CD4-positive, alpha-beta T cell treated with Interleukin-17A for 4 hours (primary cell): ENCODE data around the gene CCK.

Source experiments
- DNase-seq: peaks from one replicate; pipeline ENCODE4 v3.0.0-alpha.2; 2020; ENCODE audit warnings: mixed read lengths

CCK gene

DNA sequence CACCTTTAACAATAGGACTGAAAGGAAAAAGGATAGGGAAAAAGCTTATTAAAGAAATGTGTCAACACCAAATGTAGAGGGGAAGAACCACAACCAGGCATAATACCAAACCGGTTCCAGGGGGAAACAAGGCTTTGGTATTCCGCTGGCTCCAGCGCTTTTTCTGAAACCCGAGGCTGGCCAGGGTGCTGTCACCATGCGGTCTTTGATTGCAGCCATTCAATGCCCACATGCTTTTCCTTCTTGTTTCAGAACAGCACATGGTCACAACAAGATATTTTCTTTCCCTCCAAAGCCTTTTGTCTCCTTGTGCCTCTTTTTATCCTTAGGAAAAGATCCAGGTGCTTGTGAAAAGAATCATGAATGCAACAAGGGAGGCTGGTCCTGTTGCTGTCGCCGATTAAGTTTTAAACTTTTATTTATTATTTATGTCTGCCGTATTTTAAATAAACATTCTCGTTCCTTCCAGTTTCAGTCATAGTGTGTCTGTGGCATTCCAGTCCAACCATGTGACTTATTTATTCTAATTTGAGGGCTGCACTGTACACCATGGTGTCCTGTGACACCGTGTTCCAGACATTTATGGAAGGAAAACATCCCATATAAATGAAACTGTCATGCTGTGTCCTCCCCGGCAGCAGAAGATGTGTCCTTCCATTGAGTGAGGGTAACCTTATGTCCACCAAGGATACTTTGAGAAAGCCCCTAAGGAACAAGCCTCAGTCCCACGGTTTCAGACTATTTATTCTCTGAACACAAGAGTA is 41.1 kb downstream of the CCK start:
- no peak for DNase-seq

DNA sequence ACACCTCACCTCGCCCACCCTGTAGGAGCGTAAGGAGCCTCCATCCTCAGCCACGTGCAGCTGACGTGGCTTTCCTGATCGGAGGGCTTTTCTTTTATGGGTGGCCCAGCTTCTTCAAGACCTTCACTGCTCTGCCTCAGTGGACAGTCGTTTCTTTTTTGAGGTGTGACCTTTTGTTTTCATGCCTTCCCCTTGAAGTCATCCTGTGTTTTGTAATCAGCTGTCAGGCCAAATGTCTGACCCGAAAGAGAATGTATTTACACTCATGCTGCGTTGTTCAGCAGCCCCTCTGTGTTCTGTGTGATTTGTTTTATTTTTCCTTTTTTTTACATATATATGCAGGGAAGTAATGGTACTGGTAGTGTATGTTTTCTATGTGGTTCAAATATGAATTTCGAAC is 41.8 kb downstream of the CCK start:
- no peak for DNase-seq

DNA sequence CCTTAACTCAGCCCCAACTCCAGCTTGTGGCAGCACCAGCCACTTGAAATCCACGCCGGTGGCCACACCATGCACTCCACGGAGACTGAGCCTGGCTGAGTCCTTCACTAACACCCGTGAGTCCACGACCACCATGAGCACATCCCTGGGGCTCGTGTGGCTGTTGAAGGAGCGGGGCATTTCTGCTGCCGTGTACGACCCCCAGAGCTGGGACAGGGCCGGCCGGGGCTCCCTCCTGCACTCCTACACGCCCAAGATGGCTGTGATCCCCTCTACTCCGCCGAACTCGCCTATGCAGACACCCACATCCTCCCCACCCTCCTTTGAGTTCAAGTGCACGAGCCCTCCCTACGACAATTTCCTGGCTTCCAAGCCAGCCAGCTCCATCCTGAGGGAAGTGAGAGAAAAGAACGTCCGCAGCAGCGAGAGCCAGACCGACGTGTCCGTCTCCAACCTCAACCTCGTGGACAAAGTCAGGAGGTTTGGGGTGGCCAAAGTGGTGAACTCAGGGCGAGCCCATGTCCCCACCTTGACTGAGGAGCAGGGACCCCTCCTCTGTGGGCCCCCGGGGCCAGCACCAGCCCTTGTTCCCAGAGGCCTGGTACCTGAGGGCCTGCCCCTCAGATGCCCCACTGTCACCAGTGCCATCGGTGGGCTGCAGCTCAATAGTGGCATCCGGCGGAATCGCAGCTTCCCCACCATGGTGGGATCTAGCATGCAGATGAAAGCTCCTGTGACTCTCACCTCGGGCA is 42.9 kb downstream of the CCK start:
- no peak for DNase-seq

DNA sequence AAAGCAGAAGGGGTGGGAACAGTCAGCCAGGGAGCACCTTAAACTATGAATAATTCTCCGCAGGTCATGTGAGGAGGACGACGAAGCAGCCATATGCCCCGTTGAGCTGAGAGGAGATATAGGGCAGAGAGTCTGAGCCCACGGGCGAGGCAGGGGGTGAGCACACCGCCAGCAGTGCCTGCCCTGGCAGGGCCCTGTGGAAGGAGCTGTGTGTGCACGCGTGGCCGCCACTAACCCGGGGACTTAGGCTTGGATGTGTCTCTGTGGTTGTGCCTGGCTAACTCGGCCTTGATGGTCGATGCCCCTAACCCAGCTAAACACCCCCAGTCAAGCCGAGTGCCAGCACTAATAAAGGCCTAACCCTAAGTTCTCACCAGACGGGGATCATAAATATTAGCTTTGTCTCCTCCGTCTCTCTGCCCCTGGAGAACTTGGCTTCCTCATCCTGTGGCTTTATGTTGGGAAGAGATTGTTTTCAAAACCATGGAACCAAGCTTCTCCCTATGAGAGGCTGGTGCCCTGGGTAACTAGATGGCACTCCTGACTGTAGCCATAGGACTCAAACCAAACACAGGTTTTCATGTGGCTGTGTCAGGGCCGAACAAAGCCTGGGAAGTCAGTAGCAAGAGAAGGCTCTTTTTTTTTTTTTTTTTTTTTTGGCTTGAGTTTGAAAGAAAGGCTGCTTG is 45.4 kb downstream of the CCK start:
- DNase-seq: no peak

DNA sequence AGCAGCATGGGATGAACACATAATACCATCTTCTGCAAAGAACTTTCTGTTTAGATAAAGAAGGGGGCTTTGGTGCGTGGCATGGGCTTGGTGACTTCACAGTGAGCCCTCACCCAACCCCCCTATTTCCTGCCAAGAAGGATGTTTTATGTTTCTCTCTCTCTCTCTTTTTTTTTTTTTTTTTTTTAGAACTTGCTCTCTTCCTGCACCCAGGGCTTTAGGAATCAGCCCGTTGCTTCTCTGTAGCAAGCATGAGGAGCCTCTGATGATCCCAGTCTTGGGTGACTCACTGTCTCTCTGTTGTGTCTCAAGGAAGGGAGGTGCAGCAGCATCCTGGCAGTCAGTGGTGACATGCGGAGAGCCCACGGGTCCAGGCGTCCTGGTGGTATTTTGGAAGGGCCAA is 49.1 kb downstream of the CCK start:
- peak; percentile 54 for DNase-seq

DNA sequence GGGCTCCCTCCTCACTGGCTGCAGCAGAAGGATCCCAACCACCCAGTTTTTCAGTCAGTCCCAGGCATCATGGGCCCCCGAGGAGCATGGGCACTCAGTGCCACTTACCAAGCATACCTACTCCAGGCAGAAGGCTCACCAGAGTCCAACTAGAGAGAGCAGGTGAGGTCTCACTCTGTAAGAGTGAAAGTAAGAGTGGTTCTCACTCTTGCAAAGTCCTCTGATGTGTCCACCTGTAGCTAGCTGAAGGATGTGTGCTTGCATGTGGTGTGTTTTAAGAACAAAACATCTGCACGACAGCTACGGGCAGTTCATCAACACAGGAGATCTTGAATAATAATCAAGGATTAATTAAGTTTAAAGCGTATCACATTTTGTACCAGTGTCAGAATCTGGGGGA is 49.7 kb downstream of the CCK start:
- DNase-seq: peak; percentile 5

DNA sequence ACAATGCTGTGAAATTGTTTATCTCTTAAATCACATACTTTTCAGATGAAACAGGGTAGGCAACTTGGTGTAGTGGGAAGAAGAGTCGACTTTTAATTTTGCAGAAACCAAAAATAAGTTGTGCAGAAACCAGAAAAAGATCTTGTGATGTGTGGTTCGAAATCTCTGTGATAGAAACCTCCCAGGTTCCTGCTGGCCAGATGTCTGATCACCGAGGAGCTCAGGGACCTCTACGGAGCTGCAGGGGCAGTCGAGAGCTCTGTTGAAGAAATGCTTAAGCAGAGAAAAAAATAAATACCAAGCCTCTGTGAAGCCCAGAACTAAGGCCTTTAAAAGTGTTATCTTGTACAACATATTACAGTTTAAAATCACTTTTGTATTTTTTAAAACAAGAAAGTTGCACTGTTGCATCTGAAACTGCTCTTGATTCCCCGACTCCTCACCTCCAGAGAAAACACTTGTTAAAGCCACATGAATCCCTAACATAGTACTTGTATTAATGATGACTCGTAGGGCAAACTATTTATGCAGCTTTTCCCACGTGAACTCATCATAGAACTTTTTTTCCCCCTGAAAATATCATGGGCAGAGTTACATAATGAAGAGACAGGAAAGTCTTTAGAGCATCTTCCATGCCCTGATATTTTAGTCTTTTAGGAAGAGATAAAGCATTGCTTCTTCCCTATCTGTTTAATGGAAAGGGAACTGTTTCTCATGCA is 51.3 kb downstream of the CCK start:
- no peak for DNase-seq

DNA sequence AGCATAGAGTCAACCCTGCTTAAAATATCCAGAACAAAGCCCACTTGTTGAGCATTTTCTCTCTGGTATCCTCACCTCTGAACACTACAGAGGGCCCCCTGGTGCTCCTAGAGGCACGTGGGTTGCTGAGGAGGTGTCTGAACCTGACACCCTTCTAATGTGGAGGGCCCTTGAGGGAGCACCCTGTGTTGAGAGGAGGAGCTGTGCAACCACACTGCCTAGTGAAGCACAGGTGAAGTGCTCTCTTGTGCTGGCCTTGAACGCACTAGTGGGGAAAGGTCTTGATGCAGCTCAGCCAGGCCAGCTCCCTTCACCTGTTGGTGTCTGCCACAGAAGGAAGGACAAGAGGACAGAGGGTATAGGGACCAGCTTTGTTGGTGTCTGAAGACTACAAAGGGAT is 51.9 kb downstream of the CCK start:
- peak; percentile 23 for DNase-seq

DNA sequence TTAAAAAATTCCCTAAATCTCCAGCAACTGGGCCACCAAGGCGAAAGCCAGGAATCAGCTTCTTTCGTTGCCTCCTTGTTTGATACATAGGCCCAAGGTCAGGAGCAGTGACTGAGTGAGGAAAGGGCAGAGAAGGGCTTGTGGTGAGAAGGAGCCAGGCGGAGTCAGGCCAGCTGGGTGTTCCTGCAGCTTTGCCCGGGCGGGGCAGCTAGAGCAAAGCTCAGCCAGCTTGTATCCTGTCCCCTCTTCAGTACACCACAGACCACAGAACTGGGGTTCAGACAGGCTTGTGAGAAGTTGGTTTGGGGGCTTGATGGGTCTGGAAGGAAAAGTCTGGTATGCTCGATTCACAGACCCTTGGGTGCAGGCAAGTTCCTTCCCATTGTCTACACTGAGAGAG is 52.6 kb downstream of the CCK start:
- peak; percentile 47 for DNase-seq

DNA sequence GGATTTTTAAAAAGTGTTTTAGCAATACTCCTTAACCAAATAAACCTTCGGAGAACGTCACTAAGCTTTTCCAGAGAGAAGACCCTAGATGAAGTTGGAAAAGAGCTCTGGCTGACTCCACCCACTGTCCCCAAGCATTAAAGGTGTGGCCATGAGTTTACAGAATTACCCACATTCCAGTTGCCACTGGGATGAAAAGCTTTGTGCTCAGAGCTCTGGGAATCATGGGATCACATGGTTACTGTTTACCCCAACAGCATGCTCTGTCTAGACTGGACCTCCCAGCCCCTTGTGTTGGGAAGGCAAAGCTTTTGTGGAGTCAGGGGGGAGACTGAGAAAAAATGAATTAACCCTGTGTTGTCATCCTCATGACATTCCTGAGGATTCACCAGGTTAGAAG is 55.3 kb downstream of the CCK start:
- no peak for DNase-seq

DNA sequence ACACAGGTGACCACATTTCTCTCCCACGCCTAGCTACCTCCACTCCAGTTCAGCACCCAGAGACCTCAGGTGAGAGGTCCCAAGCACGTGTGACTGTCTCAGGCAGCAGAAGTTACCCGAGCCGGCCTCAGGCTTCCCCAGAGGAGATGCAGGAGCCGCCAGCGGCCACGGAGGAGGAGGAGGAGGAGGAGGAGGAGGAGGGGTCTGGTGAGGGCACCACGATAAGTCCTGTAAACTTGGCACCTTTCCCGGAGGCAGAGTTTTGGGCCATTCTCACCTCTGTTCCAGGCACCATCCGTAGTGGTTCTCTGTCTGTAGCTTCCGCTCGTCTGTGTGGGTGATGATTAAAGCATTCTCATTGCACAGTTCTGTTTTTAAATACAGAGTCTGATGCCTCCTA is 56.1 kb downstream of the CCK start:
- no peak for DNase-seq
